Loucy (cell line): ENCODE data around the gene LPIN2.
"Not testable (repeated sequence)": the region's sequence is repeated elsewhere in the genome, so short reads cannot be mapped to it uniquely, and the experiment has no call there.

Experiments used
- H2AFZ ChIP-seq: fragments of 200-600 bp; sonication (generic); 2 replicates; pipeline ENCODE4 v1.6.0; 2016; ENCODE audit warnings: antibody characterized with exemption, mild to moderate bottlenecking, low read length, moderate library complexity
- H3F3A ChIP-seq: fragments of 200-600 bp; 2 replicates; pipeline ENCODE4 v1.6.0; 2016; ENCODE audit warnings: antibody characterized with exemption, low read depth, mild to moderate bottlenecking
- H3K27me3 ChIP-seq: fragments of 200-600 bp; sonication (generic); 2 replicates; pipeline ENCODE4 v1.6.1; 2014; ENCODE audit warnings: low read length, mild to moderate bottlenecking; ENCODE audit not compliant: insufficient read depth, poor library complexity, severe bottlenecking
- H3K36me3 ChIP-seq: fragments of 200-600 bp; sonication (generic); 2 replicates; pipeline ENCODE4 v1.6.1; 2016; ENCODE audit warnings: low read length; ENCODE audit not compliant: insufficient read depth
- H3K4me1 ChIP-seq: fragments of 200-600 bp; sonication (generic); 2 replicates; pipeline ENCODE4 v1.5.1; 2014; ENCODE audit warnings: low read length, mild to moderate bottlenecking; ENCODE audit not compliant: insufficient read depth, poor library complexity, severe bottlenecking
- H3K4me2 ChIP-seq: fragments of 200-600 bp; sonication (generic); 2 replicates; pipeline ENCODE4 v1.6.0; 2014; ENCODE audit warnings: antibody characterized with exemption, low read length, low read depth, mild to moderate bottlenecking; ENCODE audit not compliant: poor library complexity, severe bottlenecking
- H3K4me3 ChIP-seq: fragments of 200-600 bp; sonication (generic); 2 replicates; pipeline ENCODE4 v1.5.1; 2014; ENCODE audit warnings: low read length, mild to moderate bottlenecking, mixed read lengths; ENCODE audit not compliant: poor library complexity, severe bottlenecking
- H3K79me2 ChIP-seq: fragments of 200-600 bp; sonication (generic); 2 replicates; pipeline ENCODE4 v1.6.1; 2014; ENCODE audit warnings: low read length; ENCODE audit not compliant: insufficient read depth
- H3K9ac ChIP-seq: fragments of 200-600 bp; sonication (generic); 2 replicates; pipeline ENCODE4 v1.6.0; 2014; ENCODE audit warnings: mild to moderate bottlenecking, low read depth, low read length, moderate library complexity; ENCODE audit not compliant: poor library complexity, severe bottlenecking
- H3K9me2 ChIP-seq: fragments of 200-600 bp; sonication (generic); replicated peaks from 2 replicates; pipeline ENCODE4 v1.6.1; 2016; ENCODE audit warnings: low read depth, low read length, mixed read lengths
- H3K9me3 ChIP-seq: fragments of 200-600 bp; sonication (generic); 2 replicates; pipeline ENCODE4 v1.6.1; 2014; ENCODE audit warnings: mild to moderate bottlenecking, antibody characterized with exemption, low read length, low read depth; ENCODE audit not compliant: insufficient read depth
- H4K20me1 ChIP-seq: fragments of 200-600 bp; sonication (generic); 2 replicates; pipeline ENCODE4 v1.6.0; 2014; ENCODE audit warnings: antibody characterized with exemption, low read length, mild to moderate bottlenecking; ENCODE audit not compliant: insufficient read depth, poor library complexity, severe bottlenecking
- EZH2phosphoT487 ChIP-seq: fragments of 200-600 bp; IDR thresholded peaks from 2 replicates; pipeline ENCODE4 v1.6.1; 2018; ENCODE audit warnings: antibody characterized with exemption, mild to moderate bottlenecking, moderate library complexity, borderline replicate concordance
- TF ChIP-seq, protein P1 (sequence below): fragments of 200-600 bp; sonication (generic); conservative IDR thresholded peaks from 2 replicates; pipeline ENCODE4 v1.5.1; 2014; ENCODE audit warnings: mild to moderate bottlenecking, antibody characterized with exemption, low read length

LPIN2 gene

GRCh38 chr18:3008541-3008940 lies 4.4 kb downstream of the LPIN2 start:
- Histone ChIP-seq H3K79me2 (peaks cover 90% of the 10 kb centered on the region), H3F3A (no peaks in the 10 kb centered on the region), H3K4me1 (peaks cover 46% of the 10 kb centered on the region), H3K4me3 (peak overlapping the region; percentile 31), H3K9ac (no peak overlapping the region), H3K4me2 (peak overlapping the region; percentile 99), H2AFZ (no peak overlapping the region), H4K20me1 (peaks cover 23% of the 10 kb centered on the region), H3K36me3 (peaks cover 15% of the 10 kb centered on the region; the same call in 1 of the 2 replicates), H3K9me3 (peaks cover 4% of the 10 kb centered on the region; the same call in 1 of the 2 replicates), H3K27me3 (no peaks in the 10 kb centered on the region), H3K9me2 (no peaks in the 10 kb centered on the region)
- TF ChIP-seq EZH2phosphoT487, result no peak
- TF ChIP-seq, protein P1, sequence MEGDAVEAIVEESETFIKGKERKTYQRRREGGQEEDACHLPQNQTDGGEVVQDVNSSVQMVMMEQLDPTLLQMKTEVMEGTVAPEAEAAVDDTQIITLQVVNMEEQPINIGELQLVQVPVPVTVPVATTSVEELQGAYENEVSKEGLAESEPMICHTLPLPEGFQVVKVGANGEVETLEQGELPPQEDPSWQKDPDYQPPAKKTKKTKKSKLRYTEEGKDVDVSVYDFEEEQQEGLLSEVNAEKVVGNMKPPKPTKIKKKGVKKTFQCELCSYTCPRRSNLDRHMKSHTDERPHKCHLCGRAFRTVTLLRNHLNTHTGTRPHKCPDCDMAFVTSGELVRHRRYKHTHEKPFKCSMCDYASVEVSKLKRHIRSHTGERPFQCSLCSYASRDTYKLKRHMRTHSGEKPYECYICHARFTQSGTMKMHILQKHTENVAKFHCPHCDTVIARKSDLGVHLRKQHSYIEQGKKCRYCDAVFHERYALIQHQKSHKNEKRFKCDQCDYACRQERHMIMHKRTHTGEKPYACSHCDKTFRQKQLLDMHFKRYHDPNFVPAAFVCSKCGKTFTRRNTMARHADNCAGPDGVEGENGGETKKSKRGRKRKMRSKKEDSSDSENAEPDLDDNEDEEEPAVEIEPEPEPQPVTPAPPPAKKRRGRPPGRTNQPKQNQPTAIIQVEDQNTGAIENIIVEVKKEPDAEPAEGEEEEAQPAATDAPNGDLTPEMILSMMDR, result no peak

DNA sequence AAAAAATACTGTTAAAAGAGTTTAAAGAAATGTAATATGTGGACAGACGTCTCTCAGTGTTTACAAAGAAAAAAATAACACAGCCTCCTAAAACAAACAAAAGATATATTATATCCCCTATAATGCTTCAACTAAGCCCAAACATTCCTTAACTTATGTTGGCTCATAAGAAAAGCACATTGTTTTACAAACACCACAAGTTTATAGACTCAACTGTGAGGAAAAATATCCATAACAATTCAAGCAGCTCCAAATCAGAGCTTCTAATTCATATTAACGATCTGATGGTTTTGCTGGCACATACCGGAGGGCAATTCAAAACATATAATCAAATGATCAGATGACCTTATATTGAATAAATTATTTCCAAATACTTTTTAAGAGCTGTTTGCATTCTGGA lies 5.5 kb downstream of the LPIN2 start:
- Histone ChIP-seq H3K9me3 (peaks cover 4% of the 10 kb centered on the region; the same call in 1 of the 2 replicates), H3K79me2 (peaks cover 99% of the 10 kb centered on the region)
- TF ChIP-seq, protein P1, result no peak
- no peak for TF ChIP-seq EZH2phosphoT487

GRCh38 chr18:3005462-3005861 lies 7.5 kb downstream of the LPIN2 start:
- Histone ChIP-seq H2AFZ (no peak overlapping the region), H3F3A (no peaks in the 10 kb centered on the region), H3K9me3 (peaks cover 4% of the 10 kb centered on the region; the same call in 1 of the 2 replicates), H3K27me3 (no peaks in the 10 kb centered on the region), H3K4me3 (no peak overlapping the region), H3K79me2 (peaks cover 98% of the 10 kb centered on the region), H3K4me2 (peak overlapping the region; percentile 22), H3K9me2 (no peaks in the 10 kb centered on the region), H3K4me1 (peaks cover 29% of the 10 kb centered on the region), H4K20me1 (peaks cover 12% of the 10 kb centered on the region), H3K9ac (no peak overlapping the region), H3K36me3 (peaks cover 27% of the 10 kb centered on the region; the same call in 1 of the 2 replicates)
- TF ChIP-seq EZH2phosphoT487, result no peak
- TF ChIP-seq, protein P1, result no peak

More for the DNA sequence above, 5.5 kb downstream of the LPIN2 start:
- Histone ChIP-seq H3K4me2 (peak overlapping the region; percentile 99), H3K9me2 (no peaks in the 10 kb centered on the region), H3K4me1 (peaks cover 45% of the 10 kb centered on the region), H3K9ac (no peak overlapping the region), H4K20me1 (peaks cover 23% of the 10 kb centered on the region), H2AFZ (no peak overlapping the region), H3K36me3 (peaks cover 15% of the 10 kb centered on the region; the same call in 1 of the 2 replicates), H3K27me3 (no peaks in the 10 kb centered on the region), H3F3A (no peaks in the 10 kb centered on the region), H3K4me3 (no peak overlapping the region)

GRCh38 chr18:3003766-3004165 lies 9.2 kb downstream of the LPIN2 start:
- Histone ChIP-seq H3K36me3 (peaks cover 27% of the 10 kb centered on the region; the same call in 1 of the 2 replicates), H3K4me1 (peaks cover 34% of the 10 kb centered on the region), H3K79me2 (peaks cover 98% of the 10 kb centered on the region)
- not testable (repeated sequence) for H3K9ac ChIP-seq, H3K4me2 ChIP-seq, H2AFZ ChIP-seq, H3F3A ChIP-seq, H3K9me2 ChIP-seq, H3K9me3 ChIP-seq, H3K27me3 ChIP-seq, H4K20me1 ChIP-seq, H3K4me3 ChIP-seq
